NCI-H524 (cell line): ENCODE measurements around the gene PUM2.
"Not testable (repeated sequence)": the region's sequence is repeated elsewhere in the genome, so short reads cannot be mapped to it uniquely, and the experiment has no call there.

Source experiments
- DNase-seq, 2 experiments: peaks; one replicate each; lab custom pipeline; 2025; lab: John Stamatoyannopoulos, UW

PUM2 gene

GRCh38 chr2:20288642-20289340, 61.9 kb downstream of the PUM2 start:
- DNase-seq = no peak

- peak in 1 of 2 experiments; percentile 10 for DNase-seq
Observed at GRCh38 chr2:20282916-20283592, 67.6 kb downstream of the PUM2 start.

DNA sequence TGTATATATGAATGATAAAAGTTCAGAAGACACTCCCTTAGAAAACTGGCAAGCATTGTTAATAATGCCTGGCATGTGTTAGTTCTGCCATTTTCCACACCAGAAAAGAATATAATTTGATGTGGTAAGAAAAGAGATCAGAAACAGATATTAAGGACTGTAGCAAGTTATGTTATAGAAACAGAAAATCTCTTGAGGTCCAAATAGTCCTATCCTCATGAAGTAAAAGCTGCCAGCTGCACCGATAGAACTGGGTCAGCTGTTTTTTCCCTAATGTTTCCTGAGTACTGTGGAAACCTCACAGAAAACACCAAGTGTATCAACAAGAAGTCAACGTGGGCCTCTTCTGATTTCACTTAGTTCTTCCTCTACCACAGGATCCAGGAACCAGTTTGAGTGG, 68.8 kb downstream of the PUM2 start:
- DNase-seq = no peak

- no peak for DNase-seq
Observed at GRCh38 chr2:20273042-20273441, 77.6 kb downstream of the PUM2 start.

DNA sequence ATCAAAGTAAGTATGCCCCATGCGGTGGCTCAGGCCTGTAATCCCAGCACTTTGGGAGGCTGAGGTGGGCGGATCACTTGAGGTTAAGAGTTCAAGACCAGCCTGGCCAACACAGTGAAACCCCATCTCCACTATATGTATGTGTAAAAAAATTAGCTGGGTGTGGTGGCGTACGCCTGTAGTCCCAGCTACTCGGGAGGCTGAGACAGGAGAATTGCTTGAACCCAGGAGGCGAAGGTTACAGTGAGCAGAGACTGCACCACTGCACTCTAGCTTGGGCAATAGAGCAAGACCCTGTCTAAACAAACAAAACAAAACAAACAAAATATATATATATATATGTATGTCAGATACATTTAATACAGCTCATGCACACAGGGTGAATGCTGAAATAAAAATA, 82.3 kb downstream of the PUM2 start:
- DNase-seq = not testable (repeated sequence)

GRCh38 chr2:20267529-20267928, 83.1 kb downstream of the PUM2 start:
- DNase-seq = no peak

DNA sequence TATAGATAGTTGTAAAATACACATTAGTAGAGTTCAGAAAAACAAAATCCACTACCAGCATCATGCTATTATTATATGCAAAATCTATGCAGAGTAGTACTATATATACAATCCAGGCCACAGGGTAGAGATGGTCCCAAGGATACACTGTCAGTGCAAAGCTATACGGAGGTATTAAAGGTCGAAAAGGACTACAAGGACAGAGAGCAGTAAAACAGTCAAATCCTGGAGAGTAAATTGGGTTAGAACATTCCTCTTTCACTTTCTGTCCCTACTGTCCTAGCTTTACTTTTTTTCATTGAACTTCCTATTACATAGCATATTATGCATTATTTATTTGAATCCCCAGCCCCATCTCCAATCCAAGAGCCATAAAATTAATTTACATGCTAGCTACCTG, 86.0 kb downstream of the PUM2 start:
- DNase-seq = no peak

DNA sequence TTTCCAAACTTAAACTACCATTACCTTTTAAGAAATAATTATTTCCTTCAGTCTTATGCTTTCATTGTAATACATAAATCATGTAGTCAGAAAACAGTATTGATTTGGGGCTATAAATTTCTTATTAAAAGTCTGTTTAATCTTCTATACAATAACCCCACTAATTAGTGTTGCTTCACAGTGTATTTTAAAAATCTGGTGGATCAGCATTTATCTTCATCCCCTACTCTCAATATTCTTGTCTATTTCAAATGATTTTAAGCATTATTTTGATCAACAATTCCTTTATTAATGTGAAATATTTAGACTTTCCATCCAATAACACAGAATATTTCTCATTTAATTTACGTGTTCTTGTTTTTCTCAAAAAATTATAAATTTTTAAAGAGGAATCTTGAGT, 93.2 kb downstream of the PUM2 start:
- DNase-seq = no peak

DNA sequence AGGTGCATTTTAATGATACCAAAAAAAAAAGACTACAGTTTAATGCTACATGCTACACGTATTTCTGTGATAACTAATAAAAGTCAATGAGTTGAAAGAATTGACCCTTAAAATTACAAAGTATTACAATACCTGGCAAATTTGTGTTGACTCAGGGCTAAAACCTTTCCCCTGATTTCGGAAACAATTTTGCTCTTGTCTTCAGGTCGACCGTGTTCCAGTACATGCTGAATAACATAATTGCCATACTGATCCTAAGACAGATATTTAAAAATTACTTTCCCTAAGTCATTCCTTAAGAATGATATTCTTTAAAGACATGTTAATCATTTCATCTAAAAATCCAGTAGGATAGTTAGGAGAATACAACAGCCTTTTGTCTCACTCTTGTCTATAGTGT, 95.9 kb downstream of the PUM2 start:
- no peak for DNase-seq

DNA sequence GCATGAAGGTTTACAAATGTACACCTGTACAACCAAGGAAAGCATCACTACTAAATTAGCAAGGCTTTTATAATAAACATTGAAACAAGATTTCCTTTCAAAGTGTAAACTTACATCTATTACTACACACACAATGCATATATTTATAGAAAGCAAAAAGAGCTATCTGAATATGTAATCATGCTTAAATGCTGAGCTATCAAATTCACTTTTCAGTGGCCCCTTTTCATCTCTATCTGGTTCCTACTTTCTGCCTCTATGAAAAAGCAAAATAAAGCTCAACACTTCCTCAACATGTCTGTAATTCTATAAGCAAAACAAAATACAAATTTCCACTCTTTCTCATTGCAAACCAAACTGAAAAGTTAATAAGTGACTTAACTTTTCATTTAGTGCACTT, 100.2 kb downstream of the PUM2 start:
- no peak for DNase-seq

- no peak for DNase-seq
Observed at GRCh38 chr2:20249170-20249569, 101.5 kb downstream of the PUM2 start.

DNA sequence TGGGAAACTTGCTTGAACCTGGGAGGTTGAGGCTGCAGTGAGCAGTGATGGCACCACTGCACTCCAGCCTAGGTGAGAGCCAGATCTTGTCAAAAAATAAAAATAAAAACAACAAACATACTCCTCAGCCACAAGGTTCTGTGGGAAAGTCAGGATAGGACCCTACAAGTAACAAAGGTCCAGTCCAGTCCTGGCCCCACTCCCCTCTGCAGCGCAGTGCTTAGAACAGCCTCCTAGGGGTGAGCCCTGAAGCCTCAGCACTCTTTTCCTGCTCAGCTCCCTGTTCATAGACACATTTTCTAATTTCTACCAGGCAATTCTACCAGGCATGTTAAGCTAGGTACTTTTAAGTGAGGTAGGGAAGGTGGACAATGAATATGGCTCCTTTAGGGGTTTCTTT, 103.6 kb downstream of the PUM2 start:
- DNase-seq = no peak

DNA sequence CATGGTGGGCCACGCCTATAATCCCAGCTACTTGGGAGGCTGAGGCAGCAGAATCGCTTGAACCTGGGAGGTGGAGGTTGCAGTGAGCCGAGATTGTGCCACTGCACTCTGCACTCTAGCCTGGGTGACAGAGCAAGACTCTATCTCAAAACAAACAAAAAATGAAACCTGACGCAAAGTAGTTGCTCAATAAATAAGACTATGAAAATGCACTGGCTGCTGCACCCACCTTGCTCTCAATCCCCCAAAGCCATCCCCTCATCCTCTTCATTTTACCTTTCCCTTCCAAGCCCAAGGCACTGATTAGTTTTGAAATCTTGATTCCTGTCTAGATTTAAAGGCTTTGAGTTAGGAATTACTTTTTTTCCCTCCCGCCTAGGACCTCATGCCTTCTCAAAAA, 107.0 kb downstream of the PUM2 start:
- not testable (repeated sequence) for DNase-seq

GRCh38 chr2:20242727-20243377, 107.8 kb downstream of the PUM2 start:
- DNase-seq = no peak

DNA sequence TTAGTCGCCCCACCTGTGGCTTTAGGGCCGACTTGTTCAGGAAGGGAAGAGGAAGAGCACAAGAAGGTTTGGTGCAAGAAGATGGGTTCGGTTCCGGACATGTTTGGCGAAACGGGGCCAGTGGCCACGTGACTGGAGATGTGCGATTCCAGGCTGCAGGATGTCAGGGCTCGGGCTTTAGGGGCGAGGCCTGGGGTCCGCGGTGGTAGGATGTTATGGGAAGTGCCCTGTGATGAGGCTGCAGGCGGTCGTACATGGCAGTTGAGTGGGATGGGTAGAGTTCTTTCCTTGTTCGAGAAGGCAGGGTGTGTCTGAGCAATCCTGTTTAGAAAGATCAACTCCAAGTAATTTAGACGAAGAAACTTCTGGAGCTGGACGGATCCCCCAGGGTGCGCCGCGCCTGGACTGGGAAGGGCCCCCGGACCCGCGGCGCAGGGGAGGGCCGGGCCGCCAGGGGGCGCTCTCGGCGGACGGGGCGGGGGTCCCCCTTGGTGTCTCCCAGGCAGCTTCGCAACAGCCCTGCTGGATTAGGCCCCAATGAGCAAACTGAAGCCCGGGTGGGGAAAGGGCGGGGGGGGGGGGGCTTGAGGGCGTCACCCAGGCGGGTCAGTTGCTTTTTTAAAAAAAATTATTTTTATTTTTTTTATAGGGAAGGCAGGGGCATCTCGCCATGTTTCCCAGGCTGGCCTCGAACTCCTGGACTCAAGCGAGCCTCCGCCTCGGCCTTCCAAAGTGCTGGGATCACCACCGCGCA, 108.5 kb downstream of the PUM2 start:
- DNase-seq = no peak

DNA sequence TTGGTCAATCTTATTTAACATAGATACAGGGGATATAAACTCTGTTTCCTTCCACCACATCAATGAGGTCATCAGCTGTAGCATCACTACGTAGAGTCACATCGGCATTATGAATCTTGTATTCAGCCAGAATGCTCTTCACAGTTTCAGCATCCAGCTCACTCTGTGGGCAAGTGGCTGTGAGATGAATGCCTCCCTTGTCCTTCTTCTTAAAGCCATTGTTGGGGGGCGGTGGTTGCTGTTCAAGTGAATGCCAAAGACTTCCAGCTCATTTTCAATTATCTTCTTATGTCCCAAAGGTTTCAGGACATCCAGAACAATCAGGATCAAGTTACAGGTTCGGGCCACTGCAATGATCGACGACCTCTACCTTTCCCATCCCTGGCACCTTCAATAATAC, 110.4 kb downstream of the PUM2 start:
- not testable (repeated sequence) for DNase-seq

DNA sequence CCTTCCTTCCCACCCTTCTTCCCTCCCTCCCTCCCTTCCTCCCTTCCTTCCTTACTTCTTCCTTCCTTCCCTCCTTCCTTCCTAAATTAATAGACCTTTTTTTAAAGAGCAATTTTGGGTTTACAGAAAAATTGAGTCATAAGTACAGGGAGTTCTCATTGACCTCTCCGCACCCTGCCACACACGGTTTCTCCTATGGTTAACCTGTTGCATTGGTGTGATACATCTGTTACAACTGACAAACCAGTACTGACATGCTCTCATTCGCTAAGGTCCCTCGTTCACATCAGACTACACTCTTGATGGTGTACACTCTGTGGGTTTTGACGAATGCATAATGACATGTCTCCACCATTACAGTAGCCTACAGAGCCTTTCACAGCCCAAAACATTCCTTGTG, 114.1 kb downstream of the PUM2 start:
- DNase-seq = no peak

DNA sequence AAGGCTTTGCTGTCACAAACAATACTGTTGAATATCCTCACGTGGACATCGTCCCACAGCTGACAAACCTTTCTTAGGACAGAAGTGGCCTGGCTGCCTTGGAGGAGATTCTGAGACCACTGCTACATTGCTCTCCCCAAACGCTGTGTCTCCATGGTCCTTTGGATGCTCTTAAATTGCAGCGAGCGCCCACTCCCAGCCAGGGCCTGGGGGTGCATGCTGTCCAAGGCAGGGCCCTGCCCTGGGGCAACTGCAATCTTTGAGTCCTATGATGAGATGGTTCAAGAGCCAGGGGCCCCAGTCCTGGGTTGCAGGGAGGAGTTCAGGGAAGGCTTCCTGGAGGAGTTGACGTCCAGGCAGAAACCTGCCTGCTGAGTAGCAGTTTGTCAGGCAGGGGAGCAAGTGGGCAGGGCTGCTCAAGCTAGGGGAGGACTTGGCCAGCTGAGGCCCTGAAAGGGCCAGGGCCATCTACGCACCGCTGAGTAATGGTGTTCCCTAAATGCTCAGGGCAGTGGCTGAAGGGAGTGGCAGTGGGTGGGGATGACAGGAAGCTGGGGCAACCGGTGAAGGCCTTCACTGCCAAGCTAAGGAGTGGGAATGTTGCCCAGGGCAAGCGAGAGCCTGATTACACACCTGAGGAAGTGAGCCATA, 114.9 kb downstream of the PUM2 start:
- DNase-seq = no peak

DNA sequence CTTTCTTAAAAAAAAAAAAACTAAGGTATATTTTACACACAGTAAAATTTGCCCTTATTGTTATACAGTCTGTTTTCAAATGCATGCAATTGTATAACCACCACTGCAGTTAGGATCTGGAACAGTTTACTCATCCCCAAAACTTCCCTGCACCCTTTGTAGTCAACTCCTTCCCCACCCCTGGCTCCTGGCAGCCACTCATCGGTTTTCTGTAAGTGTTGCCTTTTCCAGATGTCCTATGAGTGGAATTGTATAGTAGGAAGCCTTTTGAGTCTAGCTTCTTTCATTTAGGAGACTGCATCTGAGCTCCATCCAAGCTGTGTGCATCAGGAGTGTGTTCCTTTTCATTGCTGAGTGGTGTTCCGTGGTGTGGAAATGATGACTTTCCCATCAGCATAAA, 116.0 kb downstream of the PUM2 start:
- not testable (repeated sequence) for DNase-seq

GRCh38 chr2:20232837-20233207, 117.8 kb downstream of the PUM2 start:
- DNase-seq = no peak

DNA sequence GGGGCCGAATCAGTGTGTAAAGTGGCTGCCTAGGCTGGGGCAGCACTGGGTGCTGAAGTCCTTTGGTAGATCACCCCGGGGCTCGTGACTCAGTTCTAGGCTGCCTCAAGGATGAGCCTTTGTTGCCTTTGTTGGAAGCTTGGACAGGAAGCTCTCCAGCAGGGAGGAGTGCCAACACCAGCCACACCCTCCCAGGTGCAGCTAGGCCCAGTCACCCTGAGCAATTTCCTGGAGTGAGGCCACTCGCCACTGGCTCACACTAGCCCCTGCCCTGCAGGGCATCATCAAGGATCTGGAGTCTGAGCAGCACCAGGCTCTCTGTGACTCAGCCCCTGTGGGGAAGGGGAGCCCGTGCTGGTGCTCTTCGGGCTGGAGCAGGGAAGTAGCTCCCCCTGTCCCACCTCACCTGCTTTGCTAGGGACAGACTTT, 119.0 kb downstream of the PUM2 start:
- DNase-seq = no peak

- DNase-seq = no peak
Observed at GRCh38 chr2:20231159-20231558, 119.5 kb downstream of the PUM2 start.
